ENCODE data around the gene COMP.
"Not testable (repeated sequence)": the region's sequence is repeated elsewhere in the genome, so short reads cannot be mapped to it uniquely, and the experiment has no call there.

The COMP gene

DNA sequence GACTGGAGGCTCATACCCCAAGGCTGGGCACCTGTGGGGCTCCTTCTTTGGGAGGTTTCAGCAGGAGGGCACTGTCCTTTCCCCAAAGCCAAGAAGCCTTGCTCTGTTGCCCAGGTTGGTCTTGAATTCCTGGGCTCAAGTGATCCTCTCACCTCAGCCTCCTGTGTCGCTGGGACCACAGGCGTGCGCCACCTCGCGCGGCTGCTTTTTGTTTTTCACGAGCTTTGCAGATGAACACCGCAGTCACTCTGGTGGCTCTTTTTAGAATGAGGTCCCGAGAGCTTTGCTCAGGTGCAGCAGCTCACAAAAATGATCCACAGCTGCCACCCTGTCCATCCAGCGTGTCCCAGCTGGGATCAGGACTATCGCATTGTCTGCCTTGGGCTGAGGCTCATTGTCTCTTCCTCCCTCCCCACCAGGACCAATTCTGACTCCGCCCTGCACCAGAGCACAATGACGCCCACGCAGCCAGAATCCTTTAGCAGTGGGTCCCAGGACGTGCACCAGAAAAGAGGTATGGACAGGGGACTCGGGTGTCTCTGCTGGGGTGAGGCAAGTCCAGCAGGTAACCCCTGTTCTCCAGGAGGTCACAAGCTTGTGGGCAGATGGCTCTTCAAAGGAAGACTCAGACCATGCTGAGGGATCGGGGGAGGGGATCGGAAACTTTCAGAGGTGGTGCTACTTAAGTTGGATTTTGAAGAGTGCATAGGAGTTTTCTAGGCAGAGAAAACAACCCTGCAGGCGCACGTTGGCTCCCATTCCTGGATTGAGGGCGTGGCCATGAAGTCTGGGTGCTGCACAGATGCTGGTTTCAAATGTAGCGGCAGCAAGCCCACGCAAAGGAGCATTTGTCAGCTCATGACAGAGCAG, 41.5 kb downstream of the COMP start:
- in situ Hi-C loops (cut with MboI; ENCODE audit: low sequenced_read_pairs) = no loop called here

DNA sequence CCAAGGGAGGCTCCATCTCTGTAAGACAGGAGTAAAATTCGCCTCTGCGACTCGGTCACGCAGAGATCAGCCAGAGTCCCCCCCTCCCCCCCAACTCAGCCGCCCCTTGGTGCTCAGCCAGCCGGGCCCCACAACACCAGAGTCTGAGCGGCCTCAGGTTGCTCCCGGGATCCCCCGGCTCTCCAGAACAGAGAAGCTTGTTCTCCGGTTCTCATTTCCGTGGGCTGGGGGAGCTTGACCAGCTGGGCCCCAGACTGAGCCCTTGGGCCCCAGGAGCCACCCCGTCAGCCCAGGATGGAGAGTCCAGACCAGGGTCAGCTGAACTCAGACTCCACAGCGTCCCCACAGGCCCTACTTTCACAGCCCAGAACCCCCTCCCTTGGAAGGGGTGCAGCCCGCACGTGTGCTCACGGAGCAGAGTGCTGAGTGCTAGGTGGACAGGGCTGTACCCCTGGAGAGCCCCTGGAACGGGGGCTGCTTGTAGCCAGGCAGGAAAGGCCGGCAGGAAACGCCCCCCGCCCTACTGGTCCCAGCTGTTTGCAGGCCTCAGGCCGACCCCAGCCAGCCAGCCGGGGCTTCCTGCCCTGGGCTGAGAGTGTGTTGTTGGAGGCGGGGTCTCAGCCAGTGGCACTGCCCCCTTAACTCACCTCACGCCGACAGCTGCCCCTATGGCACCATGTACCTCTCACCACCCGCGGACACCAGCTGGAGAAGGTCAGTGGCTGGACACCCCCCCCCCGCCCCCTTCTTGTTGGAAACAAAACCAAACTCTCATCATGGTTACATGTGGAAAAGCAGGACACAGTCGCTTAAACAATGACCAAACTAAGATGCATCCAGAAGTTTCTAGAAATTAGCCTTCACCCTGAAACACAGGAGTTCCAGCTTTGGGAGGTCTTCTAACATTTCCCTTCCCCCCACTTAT, 44.4 kb downstream of the COMP start:
- in situ Hi-C loops (cut with MboI; ENCODE audit: low sequenced_read_pairs) = no loop called here

DNA sequence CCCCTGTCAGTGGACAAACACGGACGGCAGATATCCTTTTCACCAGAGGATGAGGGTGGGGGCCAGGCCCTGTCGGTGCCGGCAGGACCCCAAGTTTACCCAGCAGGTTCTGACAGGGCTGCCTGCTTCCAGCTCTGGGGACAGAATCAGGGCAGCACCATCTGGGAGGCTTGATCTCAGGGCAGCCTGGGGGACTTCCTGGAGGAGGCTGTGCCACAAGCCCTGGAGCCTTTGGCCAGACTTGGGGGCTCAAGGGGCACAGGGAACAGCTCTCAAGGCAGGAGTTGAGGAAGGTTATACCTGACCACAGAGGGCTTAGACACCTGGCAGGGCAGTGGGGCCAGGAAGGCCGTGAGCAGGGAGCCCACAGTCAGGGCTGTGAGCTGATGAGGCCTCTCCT, 45.2 kb downstream of the COMP start:
- in situ Hi-C loops (cut with MboI; ENCODE audit: low sequenced_read_pairs) = no loop called here

DNA sequence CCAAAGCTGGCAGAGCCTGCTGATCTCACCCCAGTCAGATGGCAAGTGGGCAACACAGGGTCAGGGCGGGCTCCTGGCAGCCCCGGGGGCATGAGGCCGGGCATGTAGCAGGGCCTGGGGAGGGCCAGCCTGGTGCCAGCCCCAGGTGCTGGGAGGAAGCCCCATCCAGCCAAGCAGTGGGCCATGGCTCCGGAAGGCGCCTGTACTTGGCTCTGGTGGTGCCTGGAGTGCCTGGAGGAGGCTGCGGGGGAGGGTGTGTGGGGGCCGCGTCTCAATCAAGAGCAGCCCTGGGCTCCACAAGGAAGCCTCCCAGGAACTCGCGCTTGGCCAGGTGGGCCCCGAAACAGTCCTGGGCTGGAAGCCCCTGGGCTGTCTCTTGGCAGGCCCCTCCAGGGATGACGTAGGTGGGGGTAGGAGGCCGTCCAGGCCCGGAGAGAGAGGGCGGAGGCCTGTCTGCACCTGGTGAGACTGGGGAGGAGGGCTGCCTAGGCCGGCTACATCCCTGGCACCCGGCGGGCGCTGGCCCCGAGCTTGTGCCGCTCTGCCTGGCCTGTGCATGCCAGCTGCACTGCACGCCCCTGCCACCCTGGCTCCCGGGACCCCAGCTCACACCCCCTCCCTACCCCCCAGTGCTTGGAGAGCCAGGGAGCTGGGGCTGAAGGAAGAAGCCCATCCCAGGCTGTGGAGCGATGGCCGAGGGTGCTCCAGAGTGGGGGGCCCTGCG, 45.9 kb downstream of the COMP start:
- in situ Hi-C loops (cut with MboI; ENCODE audit: low sequenced_read_pairs) = no loop called here

DNA sequence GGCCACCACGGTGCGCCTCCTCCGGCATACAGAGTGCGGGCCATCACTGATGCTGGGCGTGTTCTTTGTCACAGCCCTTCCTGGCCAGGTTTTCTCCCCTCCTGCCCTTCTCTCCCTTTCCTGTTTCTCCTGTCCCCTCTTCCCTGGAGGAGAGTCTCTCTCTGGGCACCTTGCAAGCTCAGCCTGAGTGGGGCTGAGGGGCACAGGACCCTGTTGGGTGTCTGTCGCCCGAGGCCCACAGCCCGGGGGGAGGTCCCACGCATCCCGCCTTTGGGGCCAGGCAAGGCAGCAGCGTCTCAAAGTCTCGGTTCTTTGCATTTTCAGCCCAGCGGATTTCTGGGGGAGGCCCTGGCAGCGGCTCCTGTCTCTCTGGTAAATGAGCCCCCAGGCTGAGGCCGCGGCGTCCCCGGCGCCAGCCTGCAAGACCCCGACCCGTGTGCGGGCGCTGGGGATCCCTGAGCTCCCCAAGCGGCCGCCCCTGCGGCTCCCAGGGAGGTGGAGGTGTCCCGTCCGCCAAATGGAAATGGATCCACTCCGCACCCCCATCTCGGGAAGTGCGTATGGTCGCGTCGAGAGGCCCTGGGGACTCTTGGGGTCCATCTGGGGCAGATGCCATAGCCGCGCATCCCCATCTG, 47.2 kb downstream of the COMP start:
- in situ Hi-C loops (cut with MboI; ENCODE audit: low sequenced_read_pairs) = no loop called here

DNA sequence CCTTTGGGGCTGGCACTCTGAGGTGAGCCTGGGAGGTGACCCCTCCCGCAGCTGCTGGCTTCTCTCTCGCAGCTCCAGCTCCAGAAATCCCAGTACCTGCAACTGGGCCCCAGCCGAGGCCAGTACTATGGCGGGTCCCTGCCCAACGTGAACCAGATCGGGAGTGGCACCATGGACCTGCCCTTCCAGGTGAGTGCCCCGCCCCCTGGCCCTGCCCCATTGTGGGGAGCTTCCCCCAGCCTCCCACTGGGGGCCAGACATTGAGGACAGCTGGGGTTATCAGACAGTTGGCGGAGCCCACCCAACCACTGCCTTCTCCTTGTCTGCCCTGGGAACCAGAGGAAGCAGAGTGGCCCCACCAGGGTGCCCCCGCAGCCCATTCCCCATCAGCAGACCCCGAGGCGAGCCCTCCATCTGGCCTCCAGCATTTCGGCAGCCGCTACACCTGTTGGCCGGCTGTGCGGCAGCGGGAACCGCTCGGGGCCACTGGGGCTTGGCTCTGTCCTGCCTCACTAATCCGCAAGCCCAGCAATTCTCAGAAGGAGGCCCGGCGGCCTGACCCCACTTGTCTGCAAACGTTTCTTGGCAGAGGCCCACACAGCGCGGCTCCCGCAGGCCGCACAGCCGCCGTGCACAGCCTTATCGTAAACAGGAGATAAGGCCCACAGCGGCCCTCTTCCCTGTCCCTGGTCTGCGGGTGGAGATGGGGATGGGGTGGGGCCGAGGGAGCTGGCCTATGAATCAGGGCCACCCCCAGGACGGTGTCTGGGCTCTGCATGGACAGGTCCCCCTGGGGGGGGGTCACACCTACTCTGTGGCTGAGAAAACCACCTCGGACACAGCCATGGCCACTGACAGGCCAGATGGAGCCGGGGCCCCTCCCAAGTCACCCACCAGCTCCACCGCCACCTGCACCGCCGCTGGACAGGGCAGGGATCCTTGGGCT, 48.0 kb downstream of the COMP start:
- in situ Hi-C loops (cut with MboI; ENCODE audit: low sequenced_read_pairs) = no loop called here

DNA sequence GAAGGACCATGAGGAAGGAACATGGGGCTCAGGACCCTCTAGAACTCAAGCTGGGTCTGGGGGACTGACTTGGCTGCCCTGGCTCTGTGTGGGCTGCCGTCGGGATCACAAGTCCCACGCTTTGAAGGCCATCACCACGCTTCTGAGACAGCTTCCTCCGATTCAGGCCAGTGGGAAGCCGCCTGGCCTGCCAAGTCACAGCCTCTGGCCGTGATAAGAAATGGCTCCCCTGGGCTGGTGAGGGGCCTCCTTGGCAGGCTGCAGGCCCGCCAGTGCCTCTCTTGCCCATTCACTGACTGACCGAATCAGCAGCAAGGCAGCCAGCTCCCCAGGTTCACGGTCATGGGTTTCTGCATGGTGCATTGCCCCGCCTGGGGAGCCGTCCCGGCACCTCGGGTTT, 48.8 kb downstream of the COMP start:
- in situ Hi-C loops (cut with MboI; ENCODE audit: low sequenced_read_pairs) = no loop called here

DNA sequence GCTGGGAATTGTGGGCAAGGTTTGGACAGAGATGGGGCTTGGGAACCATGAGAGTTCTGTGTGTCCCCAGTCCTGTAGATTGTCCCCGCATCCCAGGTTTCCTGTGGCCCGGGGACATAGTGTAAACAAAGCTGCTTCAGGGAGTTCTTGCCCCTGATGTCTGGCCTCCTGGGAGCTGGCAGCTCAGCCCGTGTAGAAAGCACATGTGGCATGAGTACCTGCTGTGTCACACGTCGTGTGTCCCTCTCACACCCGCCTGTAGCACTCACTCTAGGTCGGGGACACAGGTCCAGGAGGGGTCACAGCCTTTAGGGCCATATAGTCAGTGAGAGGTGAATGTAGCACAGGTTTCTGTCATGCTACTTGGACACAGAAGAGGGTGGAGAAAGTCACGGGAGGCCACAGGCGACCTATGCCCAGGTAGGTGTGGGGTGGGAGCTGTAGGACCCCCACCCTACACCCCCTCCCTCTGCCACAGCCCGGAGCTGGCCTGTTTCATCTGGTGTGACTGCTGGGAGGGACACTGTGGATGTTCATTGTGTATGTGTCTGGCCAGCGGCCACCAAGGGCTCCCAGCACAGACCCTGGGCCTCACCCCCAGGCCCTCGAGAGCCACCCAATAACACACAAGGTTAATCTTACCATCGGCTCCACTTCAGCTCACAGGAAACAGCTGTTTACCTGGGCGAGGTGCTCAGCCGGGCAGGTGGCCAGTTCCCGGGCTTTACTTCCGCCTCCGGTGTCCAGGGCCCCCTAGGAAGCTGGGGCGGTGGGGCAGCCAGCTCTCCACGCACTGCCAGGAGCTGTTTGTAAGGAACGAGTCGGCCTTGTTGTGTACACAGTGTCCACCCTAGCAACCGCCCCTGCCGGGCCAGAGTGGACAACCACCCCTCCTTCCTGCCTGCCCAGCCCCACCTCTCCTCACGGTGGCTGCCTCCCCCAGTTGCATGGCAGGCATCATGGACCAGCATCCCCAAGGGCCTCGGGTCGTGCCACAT, 49.7 kb downstream of the COMP start:
- in situ Hi-C loops (cut with MboI; ENCODE audit: low sequenced_read_pairs) = no loop called here

DNA sequence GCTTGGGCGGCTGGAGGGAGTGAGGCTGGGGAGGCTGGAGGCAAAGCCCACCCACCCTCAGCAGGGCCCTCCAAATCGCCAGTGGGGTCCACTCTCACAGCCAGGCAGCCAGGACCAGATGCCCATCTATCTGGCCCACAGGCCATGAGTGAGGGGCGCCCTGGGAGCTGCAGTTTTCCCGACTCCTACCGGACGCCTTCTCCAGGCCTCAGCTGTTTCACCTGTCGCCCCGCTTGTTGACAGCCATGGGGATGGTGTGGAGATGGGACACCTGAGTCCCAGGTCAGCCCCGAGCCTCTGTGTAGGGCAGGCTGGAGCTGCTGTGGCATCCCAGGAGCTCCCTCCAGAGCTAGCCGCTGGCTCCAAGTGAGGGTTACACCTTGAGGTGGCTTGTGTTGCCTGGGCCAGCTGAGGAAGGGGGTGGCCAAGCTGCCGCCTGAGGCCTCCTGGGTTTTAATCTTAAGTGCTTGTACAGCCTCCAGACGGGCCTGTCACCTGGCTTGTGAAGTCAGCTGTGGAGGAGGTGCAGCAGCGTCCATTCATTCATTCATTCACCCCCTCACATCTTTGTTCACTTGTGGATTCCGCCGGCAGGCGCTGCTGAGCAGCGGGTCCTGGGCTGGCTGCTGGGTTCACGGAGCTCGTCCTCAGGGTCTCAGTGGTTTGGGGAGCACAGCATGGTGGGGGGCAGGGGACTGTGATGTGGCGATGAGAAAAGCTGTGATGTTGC, 52.0 kb downstream of the COMP start:
- in situ Hi-C loops (cut with MboI; ENCODE audit: low sequenced_read_pairs) = no loop called here

DNA sequence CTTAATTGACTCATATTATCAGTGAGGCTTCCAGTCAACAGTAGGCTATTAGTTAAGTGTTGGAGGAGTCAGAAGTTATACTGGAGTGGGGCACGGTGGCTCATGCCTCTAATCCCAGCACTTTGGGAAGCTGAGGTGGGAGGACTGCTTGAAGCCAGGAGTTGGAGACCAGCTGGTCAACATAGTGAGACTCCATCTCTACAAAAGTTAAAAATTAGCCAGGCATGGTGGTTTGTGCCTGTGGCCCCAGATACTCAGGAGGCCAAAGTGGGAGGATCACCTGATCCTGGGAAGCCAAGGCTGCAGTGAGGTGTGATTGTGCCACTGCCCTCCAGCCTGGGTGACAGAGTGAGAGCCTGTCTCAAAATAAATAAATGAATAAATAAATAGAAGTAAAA, 53.2 kb downstream of the COMP start:
- in situ Hi-C loops (cut with MboI; ENCODE audit: low sequenced_read_pairs) = no loop called here

DNA sequence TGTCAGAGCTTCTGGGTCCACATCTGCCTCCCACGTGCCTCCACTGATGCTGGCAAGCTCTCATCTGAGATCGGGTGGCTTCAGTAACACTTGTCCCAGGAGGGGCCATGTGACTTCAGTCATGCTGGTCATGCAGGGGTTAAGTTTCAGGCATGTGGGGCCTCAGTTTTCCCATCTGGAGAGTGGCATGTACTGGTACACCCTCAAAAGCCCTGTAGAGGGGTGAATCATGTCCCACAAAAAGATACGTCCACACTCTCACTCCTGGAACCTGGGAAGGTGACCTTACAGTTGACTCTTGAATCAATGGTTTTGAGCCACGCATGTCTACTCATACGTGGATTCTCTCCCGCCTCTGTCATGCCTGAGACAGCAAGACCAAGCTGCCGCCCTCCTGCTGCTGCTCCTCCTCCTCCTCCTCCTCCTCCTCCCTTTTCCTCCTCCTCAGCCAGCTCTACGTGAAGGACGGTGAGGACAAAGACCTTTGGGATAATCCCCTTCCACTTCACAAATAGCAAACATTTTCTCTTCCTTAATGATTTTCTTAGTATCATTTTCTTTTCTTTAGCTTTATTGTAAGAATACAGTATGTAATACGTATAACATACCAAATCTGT, 53.7 kb downstream of the COMP start:
- in situ Hi-C loops (cut with MboI; ENCODE audit: low sequenced_read_pairs) = no loop called here

DNA sequence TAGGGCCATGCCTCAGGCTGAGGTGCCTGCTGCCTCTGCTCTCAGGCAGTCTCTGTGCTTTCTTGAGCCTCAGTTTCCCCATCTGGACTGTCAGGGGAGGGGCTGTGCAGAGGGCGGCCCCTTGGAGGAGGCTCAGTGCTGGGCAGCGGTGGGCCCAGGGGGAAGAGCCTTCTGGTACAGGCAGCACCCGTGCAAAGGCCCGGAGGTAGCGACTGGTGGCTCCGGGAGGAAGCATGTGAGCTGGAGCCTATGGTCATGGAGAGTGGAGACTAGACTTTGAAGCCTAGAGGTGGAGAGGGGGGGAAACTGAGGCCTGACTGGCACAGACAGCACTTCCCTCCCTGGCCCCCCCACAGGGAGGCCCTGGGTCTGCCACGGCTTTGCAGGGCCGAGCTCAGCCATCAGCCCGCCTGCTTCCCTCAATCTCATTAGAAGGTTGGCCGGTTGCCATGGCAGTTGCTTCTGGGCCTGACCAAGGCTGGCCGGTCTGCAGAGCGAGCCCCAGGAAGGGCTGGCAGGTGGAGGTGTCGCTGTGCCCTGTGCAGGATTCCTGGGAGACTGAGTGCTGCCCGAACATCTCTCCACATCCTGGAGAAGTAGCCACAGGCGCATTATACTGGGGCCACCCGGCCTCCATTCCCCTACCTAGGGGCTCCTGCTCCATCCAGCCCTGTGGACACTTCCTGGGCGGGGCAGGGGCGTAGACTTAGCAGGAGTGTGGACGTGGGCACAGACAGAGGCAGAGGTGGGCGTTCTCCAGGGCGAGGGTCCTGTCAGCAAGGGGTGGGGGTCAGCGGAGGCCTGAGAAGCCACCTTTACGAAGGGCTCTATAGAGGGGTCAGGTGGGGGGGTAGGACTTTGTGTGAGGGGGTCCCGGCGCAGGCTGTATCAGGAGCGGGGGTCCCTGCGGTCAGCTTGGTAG, 54.4 kb downstream of the COMP start:
- in situ Hi-C loops (cut with MboI; ENCODE audit: low sequenced_read_pairs) = no loop called here

DNA sequence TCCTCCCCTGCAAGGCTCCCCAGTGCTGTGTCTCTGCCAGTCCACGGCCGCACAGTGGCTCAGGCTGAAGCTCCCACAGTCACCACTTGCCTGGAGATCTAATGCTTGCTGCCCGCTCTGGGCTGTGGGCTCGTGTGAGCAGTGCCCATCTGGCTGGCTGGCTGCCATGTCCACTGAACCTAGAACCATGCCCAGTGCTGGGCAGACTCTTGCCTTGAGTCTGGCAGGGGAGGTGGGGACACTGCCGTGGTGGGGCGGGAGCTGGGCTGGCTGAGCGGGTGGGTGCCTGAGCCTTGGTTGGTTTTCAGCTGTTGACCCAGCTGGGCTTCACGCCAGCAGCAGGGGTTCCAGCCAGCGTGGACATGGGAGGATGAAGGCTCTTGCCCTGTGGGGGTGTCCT, 55.4 kb downstream of the COMP start:
- in situ Hi-C loops (cut with MboI; ENCODE audit: low sequenced_read_pairs) = no loop called here

DNA sequence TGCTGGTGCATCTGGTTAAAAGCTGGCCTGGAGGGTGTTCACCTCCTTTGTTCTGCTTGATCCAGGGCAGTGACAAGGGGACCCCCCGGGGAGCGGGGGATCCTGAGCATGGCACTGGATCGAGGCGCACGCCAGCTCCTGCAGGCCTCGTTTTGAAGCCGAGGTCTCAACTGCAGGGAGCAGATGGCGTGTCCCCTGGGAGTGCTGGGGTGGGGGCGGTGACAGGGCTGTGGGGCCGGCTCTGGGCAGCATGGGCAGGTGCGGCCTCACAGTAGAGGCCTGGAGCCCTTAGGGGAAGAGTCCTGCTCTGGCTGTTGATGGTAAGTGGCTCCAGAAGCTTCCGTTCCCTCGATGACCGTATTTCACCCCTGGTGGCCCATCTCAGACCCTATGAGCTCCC, 55.8 kb downstream of the COMP start:
- in situ Hi-C loops (cut with MboI; ENCODE audit: low sequenced_read_pairs) = no loop called here

DNA sequence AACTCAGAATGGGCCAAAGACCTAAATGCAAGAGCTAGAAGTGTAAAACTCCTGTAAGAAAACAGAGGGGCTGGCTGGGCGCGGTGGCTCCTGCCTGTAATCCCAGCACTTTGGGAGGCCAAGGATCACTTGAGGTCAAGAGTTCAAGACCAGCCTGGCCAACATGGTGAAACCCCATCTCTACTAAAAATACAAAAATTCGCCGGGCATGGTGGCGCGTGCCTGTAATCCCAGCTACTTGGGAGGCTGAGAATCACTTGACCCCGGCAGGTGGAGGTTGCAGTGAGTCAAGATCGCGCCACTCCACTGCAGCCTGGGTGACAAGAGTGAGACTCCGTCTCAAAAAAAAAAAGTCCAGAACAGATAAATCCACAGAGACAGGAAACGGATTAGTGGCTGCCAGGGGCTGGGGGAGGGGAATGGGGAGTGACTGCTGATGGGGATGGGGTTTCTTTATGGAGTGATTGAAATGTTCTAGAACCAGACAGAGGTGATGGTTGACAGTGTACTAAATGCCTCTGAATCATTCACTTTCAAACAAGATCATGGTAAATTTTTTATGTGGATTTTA, 57.3 kb downstream of the COMP start:
- in situ Hi-C loops (cut with MboI; ENCODE audit: low sequenced_read_pairs) = not testable (repeated sequence)

DNA sequence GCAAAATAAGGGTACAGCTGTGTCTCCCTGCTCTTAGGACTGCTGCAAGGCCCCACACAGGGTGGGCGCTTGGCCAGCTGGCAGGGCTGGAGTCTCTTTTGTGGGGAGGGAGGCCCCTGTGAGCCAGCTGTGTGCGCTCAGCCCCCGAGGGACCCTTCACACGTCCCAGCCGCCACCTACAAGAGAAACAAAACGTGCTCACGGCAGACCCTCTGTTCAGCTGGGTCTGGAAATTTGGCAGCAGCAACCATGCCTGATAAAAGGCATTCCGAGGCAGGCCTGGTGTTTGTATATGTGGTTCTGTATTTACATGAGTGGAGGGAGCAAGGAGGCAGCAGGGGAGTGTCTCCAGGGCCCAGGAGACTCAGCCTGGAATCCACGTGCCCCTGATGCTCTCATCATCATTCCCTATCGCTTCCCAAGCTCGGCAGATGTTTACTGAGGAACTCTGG, 57.9 kb downstream of the COMP start:
- in situ Hi-C loops (cut with MboI; ENCODE audit: low sequenced_read_pairs) = no loop called here
